HG02970 (cell line): ENCODE measurements around the gene NAB2.
"Not testable (repeated sequence)": the region's sequence is repeated elsewhere in the genome, so short reads cannot be mapped to it uniquely, and the experiment has no call there.

Experiments
- ATAC-seq: cut with Tn5 transposase; IDR thresholded peaks from one replicate; pipeline ENCODE4 v1.9.1; 2021; ENCODE audit warnings: mild to moderate bottlenecking, moderate library complexity, moderate number of reproducible peaks; ENCODE audit not compliant: unreplicated experiment, low FRiP score

Gene NAB2

DNA sequence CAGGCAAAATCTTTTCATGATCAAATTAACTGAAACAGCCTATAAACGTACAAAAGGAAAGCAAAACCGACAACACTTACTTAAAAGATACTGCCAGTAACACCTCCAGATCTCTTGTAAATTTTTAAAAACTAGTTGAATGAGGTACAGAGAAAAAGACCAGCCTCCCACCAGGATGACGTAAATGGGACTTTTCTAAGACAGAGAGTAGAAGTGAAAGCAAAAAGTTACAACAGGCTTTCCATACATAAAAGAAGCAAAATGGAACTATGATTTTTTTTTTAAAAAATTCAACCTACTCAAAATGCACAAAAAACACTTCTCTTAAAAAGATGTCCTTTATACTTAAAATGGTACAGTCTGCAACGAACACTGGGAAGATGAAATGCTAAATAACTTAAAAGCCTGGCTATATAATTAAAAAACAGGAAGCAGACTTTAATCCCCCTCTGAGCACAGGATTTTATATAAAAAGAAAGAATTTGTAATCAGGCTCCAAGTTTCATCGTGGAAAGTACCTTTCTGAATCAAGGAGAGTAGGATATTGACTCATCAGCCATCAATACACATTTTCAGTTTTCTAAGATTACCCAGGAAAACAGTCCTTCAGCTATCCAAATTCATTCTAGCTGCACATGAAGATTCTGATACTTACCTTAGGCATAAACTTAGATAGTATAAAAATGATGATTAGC lies 24.8 kb upstream of the NAB2 start:
- peak; percentile 67 for ATAC-seq

DNA sequence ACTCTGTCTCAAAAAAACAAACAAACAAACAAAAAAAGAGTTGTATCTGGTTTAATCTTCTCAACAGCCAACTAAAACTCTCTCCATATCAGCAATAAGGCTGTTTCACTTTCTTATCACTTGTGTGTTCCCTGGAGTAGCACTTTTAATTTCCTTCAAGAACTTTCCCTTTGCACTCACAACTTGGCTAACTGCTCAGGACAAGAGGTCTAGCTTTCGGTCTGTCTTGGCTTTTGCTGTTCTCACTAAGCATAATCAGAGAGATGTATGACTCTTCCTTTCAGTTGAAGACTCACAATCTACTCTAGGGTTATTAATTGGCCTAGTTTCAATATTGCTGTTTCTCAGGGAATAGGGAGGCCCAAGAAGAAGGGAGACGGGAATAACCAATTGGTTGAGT lies 22.7 kb upstream of the NAB2 start:
- no peak for ATAC-seq

DNA sequence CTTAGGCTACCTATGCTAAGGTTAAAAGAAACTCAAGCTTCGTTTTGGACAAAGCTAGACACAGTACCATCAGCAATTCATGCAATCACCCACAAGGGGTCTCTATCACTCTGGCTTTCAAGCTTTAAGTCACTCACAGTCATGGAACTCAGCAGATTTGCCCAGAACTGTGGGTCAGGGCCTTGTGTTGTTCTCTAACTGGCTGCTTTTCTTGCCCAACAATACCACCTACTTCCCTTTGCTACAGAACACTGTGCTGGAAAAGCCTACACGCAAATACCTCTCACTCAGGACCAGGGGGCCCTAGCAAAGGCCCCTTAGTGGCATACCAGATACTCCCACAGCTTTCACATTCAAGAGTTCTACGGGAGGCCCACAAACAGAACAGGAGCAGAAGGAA lies 19.4 kb upstream of the NAB2 start:
- ATAC-seq = no peak

DNA sequence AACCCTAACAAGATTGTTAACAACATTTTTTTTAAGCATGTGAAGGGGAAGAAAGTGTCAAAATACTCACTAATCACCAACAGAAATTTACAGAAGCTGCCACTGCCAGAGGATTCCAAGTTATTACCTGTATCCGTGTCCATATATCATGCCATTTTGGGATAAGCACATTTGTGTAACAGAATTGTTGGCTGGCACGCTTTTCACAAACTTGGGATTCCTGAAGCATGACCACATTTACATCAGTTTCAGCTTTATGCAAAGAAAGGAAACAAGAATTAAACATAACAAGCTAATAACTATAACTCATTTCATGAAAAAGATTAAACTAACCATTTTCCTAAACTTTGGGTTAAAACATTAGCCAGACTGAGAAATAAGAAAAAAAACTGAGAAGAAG lies 16.3 kb upstream of the NAB2 start:
- ATAC-seq = no peak

DNA sequence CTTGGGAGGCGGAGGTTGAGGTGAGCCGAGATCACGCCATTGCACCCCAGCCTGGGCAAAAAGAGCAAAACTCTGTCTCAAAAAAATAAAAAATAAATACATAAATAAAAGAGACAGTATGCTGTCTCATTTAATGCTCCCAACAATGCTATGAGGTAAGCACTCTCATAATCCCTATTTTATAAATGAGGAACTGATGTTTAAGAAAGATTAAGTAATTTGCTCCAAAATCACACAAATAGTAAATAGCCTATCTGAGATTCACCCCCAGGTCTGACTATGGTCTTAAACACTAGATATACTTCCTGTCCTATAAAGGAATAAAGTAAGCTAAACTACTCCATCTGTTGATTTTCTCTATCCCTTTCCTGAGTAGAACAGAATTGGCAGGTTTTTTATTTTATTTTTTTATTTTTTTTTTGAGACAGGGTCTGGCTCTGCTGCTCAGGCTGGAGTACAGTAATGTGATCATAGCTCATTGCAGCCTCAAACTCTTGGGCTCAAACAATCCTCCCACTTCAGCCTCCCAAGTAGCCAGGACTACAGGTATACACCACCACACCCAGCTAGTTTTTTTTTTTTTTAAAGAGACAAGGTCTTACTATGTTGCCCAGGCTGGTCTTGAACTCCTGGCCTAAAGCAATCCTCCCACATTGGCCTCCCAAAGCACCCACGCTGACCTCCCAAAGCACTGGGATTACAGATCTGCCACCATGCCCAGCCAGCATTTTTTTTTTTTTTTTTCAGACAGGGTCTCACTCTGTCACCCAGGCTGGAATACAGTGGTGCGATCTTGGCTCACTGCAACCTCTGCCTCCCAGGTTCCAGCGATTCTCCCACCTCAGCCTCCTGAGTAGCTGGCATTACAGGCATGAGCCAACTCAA lies 15.1 kb upstream of the NAB2 start:
- not testable (repeated sequence) for ATAC-seq

DNA sequence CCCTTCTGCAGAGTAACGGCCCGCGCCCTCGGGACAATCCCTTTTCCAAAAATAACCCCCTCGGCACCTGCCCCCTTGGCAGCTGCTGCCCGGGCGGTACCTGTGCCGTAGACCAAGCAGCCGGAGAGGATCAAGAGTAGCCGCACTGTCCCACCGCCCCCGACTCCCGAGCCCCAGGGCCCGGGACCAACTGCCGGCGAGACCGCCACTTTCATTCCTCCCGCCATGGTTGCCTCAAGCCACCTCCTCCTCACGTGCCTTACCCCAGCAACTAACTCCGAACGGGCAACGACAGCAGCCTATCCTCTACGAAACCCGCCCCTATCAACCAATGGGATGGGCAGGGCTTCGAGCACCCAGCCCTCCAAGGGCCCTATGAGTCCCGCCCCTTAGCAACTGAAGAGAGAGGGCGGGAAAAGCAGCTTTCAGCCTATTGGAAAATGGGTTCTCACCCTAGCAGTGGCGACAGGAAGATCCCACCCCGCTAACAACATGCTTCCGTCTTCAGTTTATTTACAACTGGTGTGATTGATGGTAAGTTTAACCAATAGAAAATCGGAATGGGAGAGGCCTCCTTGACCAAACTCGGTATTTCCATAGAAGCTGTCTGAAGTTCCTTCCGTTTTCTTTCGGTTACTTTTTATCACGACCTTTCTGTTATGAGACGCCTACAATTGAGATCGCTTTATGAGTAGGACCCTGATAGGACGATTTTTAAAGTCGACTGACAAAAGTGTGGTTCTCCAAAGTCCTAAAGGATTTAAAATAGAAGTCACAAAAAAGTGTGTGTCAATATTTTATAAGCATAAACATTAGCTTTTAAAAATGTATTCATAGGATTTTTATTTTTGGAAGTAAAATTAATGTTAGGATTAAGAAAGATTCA lies 10.2 kb upstream of the NAB2 start, which contains the start of gene NEMP1:
TSS of gene NEMP1 (minus strand) at position 273 of the 886 bp plus-strand sequence. CDS start at position 227, 46 bp downstream.
- ATAC-seq = peak; percentile 97

DNA sequence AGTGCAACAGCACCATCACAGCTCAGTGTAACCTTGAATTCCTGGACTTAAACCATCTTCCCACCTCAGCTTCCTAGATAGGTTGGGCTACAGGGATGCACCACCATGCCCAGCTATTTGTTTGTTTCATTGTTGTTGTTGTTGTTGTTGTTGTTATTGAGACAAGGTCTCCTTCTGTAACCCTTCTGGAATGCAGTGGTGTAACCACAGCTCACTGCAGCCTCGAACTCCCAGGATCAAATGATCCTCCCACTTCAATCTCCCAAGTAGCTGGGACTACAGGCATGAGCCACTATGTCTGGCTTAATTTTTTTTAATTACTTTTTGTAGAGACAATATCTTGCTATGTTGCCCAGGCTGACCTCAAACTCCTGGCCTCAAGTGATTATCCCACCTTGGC lies 9.1 kb upstream of the NAB2 start:
- no peak for ATAC-seq

DNA sequence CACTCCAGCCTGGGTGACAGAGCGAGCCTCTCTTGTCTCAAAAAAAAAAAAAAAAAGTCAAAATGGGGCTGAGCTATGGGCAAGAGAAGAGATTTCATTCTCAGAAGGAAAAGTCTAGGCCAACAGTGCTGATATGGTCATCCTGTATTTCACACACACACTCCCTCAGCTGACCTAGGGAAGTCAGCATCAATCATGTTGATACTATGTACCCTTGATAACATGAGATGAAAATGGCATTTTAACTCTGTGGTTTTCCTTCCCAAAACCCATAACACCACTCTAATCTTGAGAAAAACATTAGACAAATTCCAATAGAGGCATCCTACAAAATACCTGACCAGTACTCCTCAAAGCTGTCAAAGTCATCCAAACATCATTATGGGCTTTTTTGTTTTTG lies 8.1 kb upstream of the NAB2 start:
- no peak for ATAC-seq

DNA sequence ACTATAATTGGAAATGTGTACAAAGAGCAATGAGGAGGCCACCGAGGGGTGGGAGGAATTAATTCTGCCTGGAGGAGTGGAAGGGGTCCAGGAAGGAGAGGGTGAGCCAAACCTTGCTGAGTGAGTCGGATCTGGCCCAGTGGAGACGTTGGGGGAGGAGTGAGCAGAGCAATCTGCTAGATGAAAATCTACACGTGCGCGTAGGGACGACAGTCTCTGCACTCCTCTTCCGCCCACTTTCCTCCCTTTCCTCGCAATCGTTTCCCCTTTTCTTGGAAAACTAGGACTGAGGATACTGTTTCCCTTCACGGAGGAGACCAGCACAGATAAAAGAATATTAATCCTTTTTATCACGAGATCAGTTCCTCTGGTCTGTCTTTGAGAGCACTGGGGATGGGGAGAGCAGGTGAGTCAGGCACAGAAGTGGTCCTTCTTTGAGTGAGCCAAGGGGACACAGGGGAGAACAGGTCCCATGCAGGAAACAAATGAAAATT lies 2.9 kb upstream of the NAB2 start:
- no peak for ATAC-seq

DNA sequence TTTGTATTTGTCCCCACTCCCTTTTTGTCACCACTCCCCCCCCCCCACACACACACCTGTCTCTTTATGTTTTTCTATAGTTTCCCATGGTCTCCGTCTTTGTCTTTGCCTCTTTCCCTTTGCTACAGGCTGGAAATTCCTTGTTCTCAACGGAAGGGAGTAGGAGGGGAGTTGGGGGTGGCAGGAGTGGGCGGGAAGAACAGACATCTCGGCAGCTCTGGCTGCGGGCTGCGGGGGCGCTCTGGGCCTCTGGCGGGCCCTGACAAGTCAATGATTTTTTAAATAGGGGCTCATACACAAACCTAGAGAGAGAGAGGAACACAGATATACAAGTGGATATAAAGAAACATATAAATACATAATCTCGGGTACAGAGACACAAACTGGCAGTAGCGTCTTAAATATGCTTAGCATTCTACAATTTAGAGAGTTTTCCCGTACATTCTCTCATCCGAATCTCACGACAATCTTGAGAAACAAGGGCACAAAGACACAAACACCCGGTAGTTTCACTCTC lies 2.4 kb upstream of the NAB2 start:
- no peak for ATAC-seq

DNA sequence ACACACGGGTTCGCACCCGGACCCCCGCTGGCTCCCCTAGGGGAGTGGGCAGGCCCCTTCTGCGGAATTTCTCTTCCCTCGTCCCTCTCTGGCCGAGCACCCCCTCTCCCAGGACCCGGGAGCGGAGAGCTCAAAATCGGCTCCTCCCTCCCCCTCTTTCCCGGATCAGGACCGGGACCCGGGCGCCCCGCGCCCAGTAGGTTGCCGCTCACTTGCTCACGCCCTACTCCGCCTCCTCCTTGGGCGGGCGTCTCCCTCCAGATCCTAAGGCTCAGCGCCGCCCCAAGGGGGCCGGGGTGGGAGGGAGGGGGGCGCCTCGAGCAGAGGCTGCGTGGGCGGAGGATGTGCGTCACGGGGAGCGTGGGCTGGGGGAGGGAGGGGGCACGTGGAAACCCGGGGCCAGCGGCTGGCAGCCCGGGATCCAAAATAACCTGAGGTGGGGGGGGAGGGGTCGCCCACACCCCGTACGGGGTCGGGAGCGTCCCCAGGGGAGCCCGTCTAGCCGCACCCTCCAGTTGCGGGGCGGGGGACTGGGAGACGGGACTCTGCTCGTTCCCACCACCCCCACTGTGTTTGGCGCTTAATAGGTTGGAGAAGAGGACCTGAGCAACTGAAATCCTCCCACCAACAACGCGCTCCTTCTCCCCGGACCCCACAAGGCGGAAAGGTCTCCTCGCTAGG lies 1.8 kb upstream of the NAB2 start:
- peak; percentile 34 for ATAC-seq

DNA sequence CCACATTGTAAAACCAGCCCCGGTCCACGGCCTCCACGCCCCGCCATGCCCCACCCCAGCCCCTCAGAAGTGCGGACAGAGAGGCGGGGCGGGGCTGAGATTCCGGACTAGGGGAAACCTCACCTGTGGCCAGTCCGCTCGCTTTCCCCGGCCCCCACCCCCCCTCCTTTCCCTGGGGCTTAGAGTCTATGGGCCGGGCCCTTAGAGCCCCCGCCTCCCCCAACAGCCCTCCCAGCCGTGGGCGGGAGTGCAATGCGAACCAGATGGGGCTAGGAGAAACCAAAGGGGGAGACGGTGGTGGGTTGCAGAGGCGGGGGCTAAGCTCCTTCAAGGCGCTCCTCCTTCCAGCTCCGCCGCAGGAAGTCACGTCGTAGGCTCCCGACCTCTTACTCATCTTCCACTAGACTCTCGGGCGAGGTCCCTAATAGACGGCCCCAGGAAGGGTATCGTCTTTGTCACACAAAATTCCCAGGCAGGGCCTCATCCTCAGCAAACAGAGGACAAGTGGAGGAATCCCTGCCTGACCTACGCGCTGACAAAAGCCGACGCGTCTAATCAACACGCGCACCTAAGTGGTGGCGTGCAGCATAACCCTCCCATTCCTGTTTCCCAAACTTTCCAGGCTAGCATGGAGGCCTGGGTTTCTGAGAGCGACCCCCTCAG lies 1.1 kb upstream of the NAB2 start:
- ATAC-seq = peak; percentile 21

DNA sequence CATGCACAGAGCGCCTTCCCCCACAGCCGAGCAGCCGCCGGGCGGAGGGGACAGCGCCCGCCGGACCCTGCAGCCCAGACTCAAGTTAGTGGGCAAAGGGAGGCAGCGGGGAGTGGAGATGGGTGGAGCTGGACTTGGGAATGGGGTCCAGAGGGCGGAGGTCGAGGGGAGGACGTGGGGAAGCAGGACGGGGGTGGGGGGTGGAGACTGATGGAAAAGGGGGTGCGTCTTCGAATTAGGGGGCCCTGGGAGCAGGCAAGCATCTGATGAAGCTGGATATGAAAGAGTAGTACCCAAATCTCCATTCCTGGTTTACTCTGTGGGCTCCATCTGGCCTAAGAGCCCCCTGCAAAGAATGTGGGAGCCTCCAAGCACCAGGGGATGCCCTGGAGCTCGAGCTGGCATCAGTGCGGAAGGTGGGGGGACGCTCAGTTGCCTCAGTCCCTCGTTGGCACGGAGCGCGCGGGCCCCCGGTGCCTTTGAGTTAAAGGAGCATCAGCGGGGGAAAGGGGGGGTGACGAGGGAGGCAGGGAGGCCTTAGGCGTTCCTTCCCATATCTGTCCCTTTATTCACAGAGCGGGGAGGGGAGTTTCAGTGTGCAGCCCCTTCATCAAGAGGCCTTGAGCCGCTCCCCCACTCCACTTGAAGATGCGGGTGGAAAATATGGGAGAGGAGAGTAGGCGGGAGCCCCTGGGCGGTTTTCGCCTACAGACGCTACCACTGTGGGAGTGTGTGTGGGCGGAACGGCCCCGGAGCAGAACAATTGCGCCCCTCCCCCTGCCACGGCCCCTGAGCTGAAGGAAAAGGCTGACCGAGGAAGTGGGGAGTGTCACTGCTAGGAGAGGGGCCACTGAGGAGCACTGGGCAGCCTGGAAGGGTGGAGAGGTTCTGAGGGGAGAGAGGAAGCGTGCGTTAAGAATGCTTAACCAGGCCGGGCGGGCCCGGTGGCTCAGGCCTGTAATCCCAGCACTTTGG lies 644 bp downstream of the NAB2 start:
- no peak for ATAC-seq

DNA sequence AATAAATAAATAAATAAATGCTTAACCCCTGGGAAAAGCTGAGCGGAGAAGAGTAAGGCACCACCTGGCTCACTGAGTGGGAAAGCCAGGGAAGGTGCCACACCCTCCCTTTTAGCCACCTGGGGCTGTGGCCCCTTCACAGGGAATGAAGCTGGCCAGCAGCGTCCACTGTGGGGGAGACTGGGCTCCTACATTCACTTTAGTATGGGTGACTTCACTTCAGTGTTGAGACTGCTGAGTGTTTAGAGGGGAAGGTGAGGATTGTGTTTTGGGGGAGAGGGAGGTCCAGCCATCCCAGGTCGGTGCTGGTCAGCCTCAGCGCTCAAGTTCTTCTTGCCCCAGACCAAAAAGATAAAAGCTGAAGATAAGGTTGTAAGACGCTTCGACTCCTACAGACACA lies 1.6 kb downstream of the NAB2 start:
- no peak for ATAC-seq

DNA sequence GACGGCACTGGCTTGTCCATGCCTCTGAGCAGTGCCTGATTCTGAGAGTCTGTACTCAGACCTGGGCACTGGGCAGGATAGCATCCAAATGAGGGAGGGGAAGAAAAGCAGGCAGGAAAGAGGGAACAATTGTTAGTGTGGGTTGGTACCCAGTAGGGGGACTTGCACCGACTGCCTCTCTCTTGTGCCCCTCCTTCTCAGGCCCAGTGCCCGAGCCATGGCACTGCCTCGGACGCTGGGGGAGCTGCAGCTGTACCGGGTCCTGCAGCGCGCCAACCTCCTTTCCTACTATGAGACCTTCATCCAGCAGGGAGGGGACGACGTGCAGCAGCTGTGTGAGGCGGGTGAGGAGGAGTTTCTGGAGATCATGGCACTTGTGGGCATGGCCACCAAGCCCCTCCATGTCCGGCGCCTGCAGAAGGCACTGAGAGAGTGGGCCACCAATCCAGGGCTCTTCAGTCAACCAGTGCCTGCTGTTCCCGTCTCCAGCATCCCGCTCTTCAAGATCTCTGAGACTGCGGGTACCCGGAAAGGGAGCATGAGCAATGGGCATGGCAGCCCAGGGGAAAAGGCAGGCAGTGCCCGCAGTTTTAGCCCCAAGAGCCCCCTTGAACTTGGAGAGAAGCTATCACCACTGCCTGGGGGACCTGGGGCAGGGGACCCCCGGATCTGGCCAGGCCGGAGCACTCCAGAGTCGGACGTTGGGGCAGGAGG lies 2.2 kb downstream of the NAB2 start:
- no peak for ATAC-seq

DNA sequence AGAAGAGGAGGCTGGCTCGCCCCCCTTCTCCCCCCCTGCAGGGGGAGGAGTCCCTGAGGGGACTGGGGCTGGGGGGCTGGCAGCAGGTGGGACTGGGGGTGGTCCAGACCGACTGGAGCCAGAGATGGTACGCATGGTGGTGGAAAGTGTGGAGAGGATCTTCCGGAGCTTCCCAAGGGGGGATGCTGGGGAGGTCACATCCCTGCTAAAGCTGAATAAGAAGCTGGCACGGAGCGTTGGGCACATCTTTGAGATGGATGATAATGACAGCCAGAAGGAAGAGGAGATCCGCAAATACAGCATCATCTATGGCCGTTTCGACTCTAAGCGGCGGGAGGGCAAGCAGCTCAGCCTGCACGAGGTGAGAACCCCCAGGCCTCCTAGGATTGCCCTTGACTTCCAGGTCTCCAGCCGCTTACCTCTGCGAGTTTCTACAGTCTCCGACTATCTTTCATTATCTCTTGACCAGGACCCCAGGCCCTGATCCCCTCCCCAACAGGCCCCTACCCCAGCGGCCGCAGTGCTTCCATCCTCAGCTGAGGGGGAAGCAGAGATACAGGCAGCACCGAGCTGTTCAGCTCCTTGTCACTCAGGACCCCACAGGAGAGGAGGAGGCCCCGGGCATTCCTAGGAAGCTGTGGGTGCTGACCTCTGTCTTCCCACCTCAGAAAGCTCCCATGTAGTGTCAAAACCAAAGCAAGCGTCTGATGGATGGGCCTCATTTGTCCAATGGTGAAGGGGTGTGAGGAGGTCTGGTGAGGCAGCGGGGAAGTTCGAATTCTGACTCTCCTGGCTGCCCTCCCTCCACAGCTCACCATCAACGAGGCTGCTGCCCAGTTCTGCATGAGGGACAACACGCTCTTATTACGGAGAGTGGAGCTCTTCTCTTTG lies 3.0 kb downstream of the NAB2 start:
- no peak for ATAC-seq

DNA sequence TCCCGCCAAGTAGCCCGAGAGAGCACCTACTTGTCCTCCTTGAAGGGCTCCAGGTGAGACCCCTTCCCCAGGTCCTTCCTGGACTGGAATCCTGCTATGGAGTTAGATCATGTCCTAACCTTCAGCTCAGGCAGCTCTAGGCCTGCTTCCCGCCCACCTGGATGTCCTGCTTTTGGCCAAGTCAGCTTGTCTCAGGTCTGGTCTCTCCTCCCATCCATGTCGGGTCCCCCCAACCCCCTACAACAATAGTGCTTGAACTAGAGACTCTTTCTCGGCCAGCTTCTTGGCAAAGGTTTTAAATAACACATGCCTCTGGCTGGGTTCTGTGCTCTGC lies 3.6 kb downstream of the NAB2 start:
- ATAC-seq = no peak
